Stimulated activated CD8-positive, alpha-beta memory T cell treated with anti-CD3 and anti-CD28 coated beads, Interleukin-4, amount 100 ng/mL, for 4 hours (primary cell): ENCODE results near the gene P3H2.

ENCODE experiments used
- DNase-seq, 2 donors: peaks; one replicate each; pipeline ENCODE4 v3.0.0-alpha.2; 2020; ENCODE audit warnings: low read depth in 2 of 2, low spot score in 1 of 2

P3H2 gene

GRCh38 chr3:189907803-189908202, 212.9 kb downstream of the P3H2 start:
- DNase-seq: no peak
